GM18870 (cell line): Measurements from ENCODE around the gene PTPRG.

ENCODE experiments used
- ATAC-seq: cut with Tn5 transposase; IDR thresholded peaks from one replicate; pipeline ENCODE4 v1.9.1; 2021; ENCODE audit warnings: moderate library complexity; ENCODE audit not compliant: unreplicated experiment

The PTPRG gene

GRCh38 chr3:61819861-61820260, 258.5 kb downstream of the PTPRG start:
- no peak for ATAC-seq

DNA sequence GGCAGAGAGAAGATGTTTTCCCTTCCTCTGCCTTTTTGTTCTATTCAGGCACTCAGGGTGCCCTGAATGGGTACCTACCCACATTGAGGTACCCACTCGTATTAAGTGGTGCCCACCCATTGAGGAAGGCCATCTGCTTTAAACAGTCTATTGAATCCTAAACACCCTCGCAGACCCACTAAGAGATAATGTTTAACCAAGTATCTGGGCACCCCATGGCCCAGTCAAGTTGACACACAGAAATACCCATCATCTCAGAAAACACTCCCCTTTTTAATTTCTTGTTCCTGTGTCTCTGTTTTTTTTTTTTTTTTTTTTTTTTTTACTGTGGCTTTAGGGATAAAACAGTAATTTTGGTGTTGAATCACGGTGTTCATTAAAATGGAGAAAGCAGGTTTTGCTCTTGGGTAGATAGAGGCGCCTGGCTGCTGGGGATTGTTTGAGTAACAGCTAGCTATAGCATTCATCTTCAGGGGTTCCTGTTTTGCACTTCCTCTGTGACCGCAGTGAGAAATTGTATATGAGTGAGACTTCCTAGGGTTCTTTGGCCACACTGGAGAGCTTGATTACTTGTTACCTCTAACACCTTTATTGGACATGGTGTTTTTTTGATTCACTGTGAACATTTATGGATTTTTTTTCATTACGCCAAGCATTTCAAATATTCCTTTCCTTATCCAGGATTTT, 259.1 kb downstream of the PTPRG start:
- ATAC-seq: no peak

- ATAC-seq: no peak
These were observed 260.5 kb downstream of the PTPRG start for GRCh38 chr3:61821823-61822251.

- no peak for ATAC-seq
These were observed 261.2 kb downstream of the PTPRG start for GRCh38 chr3:61822588-61822987.

GRCh38 chr3:61824553-61825135, 263.3 kb downstream of the PTPRG start:
- no peak for ATAC-seq

- no peak for ATAC-seq
These were observed 264.8 kb downstream of the PTPRG start for GRCh38 chr3:61826161-61826560.

- ATAC-seq: no peak
These were observed 267.0 kb downstream of the PTPRG start for GRCh38 chr3:61828184-61828874.

DNA sequence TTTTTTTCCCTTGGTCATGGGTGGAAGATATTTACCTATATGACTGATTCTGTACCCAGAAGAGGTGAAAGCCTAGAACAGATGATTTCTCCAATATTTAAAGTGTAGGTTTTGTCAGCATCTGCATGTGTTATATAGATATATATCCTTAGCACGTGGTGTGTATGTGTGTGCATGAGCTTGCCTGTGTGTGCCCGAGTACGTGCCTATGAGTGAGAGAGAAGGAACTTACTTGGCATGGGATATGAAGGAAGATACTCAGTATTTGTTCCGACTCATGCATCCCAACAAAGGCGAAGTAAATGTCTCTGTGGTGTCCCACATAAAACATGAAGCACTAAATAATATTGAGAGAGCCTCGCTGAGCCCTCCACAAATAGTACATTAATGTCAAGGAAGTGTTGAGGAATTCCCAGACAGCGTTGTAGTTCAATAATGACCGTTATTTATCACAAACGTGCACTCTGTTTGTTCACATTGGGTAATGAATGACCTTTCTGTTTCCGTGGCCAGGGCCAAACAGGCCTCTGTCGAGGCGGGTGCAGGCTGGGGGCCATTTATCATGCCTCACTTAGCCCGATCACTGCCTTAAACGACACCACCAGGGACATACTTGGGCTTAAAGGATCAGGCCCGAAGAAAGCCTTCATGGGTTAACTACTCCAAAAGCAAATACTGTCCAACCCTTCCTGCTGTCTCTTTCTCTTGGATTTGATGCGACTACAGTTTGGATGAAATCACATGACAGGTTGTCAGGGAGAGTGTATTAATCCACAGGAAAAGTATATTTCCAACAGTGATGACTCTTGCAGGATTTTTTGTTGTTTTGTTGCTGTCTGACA, 267.7 kb downstream of the PTPRG start:
- no peak for ATAC-seq

DNA sequence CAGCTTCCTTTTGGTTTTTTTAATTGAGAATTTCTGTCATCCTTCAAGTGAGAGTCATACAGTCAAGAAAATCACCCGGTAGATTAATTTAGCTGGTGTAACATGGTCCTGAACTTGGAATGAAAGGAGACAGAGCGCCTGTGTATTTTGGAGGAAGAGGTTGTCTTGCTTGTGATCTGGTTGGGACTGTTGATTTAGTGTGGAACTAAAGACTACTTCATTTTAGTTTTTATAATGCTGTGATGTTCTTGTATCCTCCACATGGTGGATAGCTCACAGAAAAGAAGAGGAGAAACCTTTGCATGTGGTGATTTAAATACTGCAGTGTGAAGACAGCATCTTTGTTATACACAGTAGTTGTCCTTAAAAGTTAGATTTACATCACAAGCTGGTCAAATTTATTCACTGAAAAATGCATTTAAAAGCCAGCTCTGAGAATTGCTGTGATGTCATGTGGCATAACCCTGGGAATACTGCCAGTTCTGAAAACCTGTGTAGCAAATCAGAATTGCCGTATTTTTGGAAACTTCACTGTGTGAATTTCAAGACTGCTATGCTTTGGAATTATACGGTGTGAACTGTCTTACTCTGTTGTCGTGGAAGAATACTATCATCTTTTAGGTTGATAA, 268.5 kb downstream of the PTPRG start:
- ATAC-seq: no peak

- no peak for ATAC-seq
These were observed 270.6 kb downstream of the PTPRG start for GRCh38 chr3:61831973-61832372.

- no peak for ATAC-seq
These were observed 271.2 kb downstream of the PTPRG start for GRCh38 chr3:61832375-61833229.

GRCh38 chr3:61839256-61839655, 277.9 kb downstream of the PTPRG start:
- ATAC-seq: no peak

GRCh38 chr3:61841111-61841845, 279.9 kb downstream of the PTPRG start:
- no peak for ATAC-seq

GRCh38 chr3:61841988-61842387, 280.6 kb downstream of the PTPRG start:
- no peak for ATAC-seq

GRCh38 chr3:61844346-61844745, 283.0 kb downstream of the PTPRG start:
- ATAC-seq: no peak

GRCh38 chr3:61846488-61846887, 285.1 kb downstream of the PTPRG start:
- no peak for ATAC-seq

- no peak for ATAC-seq
These were observed 286.6 kb downstream of the PTPRG start for GRCh38 chr3:61847784-61848462.

- no peak for ATAC-seq
These were observed 287.5 kb downstream of the PTPRG start for GRCh38 chr3:61848885-61849284.

DNA sequence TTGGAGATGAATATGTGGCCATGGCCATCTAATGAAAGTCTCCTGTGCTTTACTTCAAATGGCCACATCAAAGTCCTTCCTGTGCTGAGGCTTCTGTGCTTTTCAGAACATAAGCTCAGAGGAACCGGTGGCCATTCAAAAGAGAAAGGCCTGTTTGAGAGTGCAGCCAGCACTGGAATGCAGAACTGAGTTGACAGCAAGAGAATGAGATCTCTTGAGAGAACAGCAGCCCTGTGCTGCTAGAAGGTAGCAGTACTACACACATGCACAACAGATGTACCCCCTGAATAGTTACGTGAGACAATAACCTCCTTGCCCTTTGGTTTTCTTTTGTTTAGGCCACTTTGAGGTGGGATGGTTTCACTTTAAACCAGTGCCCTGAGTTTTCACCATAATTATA, 292.5 kb downstream of the PTPRG start:
- no peak for ATAC-seq
